Suprapubic skin (tissue), 4 donors: ENCODE results near the gene DUS4L.

Experiments
- EP300 ChIP-seq: sonication (generic); formaldehyde crosslinking; IDR thresholded peaks from one replicate; pipeline ENCODE4 v1.6.1; 2017; ENCODE audit warnings: antibody characterized with exemption
- POLR2A ChIP-seq, 2 donors: fragments of 450-650 bp; IDR thresholded peaks; one replicate each; pipeline ENCODE4 v1.6.1; 2017; ENCODE audit warnings: antibody characterized with exemption in 2 of 2, mild to moderate bottlenecking in 2 of 2, moderate library complexity in 2 of 2
- POLR2AphosphoS5 ChIP-seq, 3 donors: sonication (generic); formaldehyde crosslinking; IDR thresholded peaks; one replicate each; pipeline ENCODE4 v1.6.1; 2017; ENCODE audit warnings: antibody characterized with exemption in 3 of 3
- TF ChIP-seq, protein P1 (sequence below), 2 donors: fragments of 200-600 bp in 1 of 2; fragments of 450-650 bp in 1 of 2; sonication (generic) in 1 of 2; IDR thresholded peaks; one replicate each; pipeline ENCODE4 v1.5.1; 2016 to 2019; ENCODE audit warnings: antibody characterized with exemption in 2 of 2, mild to moderate bottlenecking in 1 of 2, moderate library complexity in 1 of 2

DNA sequence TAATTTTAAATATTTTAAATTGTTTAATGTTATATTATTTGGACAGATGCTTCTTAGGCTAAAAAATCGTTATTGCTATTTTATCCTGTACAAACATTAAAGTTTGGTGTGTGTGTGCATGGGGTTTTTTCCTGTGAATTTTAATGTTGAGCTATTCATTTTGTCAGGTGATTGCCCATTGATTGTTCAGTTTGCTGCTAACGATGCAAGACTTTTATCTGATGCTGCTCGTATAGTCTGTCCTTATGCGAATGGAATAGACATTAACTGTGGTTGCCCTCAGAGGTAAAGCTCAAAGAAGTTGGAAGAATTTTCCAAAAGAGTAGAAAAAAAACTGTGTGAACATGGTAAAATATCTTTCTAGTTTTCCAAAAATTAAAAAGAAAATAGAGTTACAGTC is 9.8 kb downstream of the DUS4L start:
- TF ChIP-seq, protein P1, sequence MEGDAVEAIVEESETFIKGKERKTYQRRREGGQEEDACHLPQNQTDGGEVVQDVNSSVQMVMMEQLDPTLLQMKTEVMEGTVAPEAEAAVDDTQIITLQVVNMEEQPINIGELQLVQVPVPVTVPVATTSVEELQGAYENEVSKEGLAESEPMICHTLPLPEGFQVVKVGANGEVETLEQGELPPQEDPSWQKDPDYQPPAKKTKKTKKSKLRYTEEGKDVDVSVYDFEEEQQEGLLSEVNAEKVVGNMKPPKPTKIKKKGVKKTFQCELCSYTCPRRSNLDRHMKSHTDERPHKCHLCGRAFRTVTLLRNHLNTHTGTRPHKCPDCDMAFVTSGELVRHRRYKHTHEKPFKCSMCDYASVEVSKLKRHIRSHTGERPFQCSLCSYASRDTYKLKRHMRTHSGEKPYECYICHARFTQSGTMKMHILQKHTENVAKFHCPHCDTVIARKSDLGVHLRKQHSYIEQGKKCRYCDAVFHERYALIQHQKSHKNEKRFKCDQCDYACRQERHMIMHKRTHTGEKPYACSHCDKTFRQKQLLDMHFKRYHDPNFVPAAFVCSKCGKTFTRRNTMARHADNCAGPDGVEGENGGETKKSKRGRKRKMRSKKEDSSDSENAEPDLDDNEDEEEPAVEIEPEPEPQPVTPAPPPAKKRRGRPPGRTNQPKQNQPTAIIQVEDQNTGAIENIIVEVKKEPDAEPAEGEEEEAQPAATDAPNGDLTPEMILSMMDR (IDR thresholded peaks at IDR 0.05) = no peak
- TF ChIP-seq POLR2AphosphoS5 (IDR thresholded peaks at IDR 0.05) (no peak), POLR2A (IDR thresholded peaks at IDR 0.05) (no peak), EP300 (no peak)
